ENCODE data around the gene KIF18B. TPM values are rescaled to one million over a fixed set of nuclear protein-coding genes. Genes with fewer than 3 reads are reported as not detected.
A peak's percentile ranks its signal among the peaks of the same experiment; 100 is the strongest.

The KIF18B gene
- polyA plus RNA-seq, 3 donors = not detected

- no peak overlapping the region for H3K27ac ChIP-seq (ENCODE audit: low read depth in 1 of 2, low read length in 2 of 2)
- no peaks in the 10 kb centered on the region for H3K36me3 ChIP-seq (replicated peaks in 1 of 2; ENCODE audit: control insufficient read depth in 1 of 2, insufficient read depth in 2 of 2, low read length in 2 of 2)
- no peak overlapping the region for H3K4me3 ChIP-seq (replicated peaks in 1 of 3; ENCODE audit: low read depth in 2 of 3, low read length in 3 of 3)
- no peak for DNase-seq
- TF ChIP-seq CTCF (IDR thresholded peaks at IDR 0.05) = no peak
- H3K4me1 Mint-ChIP-seq = peaks cover 38% of the 10 kb centered on the region
- H3K9me3 ChIP-seq (replicated peaks in 1 of 2; ENCODE audit: control insufficient read depth in 1 of 2, insufficient read depth in 1 of 2, low read length in 2 of 2) = no peaks in the 10 kb centered on the region
- peaks cover 0 to 2% (median 0%) of the 10 kb centered on the region in 7 donors for H3K9me3 Mint-ChIP-seq
- H3K4me1 ChIP-seq (ENCODE audit: control insufficient read depth in 1 of 2, insufficient read depth in 2 of 2, low read length in 2 of 2) = peaks cover 31 to 36% of the 10 kb centered on the region in 2 donors
- peaks cover 3 to 12% of the 10 kb centered on the region in 2 donors for H3K27me3 ChIP-seq (ENCODE audit: control insufficient read depth in 2 of 2, insufficient read depth in 2 of 2, low read length in 2 of 2)
- no peak overlapping the region for H2AFZ ChIP-seq (ENCODE audit: insufficient read depth, low read depth, low read length, poor library complexity, severe bottlenecking)
- H4K20me1 ChIP-seq (ENCODE audit: insufficient read depth, low read length) = no peaks in the 10 kb centered on the region
- no peak overlapping the region for H3K4me2 ChIP-seq (replicated peaks; ENCODE audit: extremely low read depth, low read length, poor library complexity, severe bottlenecking)
- peaks cover 0 to 7% of the 10 kb centered on the region in 2 donors for H3K36me3 Mint-ChIP-seq
- H3K27ac Mint-ChIP-seq = peak overlapping the region in 2 of 7 donors; percentile 48 to 70
- intact Hi-C loops (cut with micrococcal nuclease) = no loop called here
- H3K79me2 ChIP-seq (ENCODE audit: insufficient read depth, low read length) = no peaks in the 10 kb centered on the region
- H3K4me3 Mint-ChIP-seq = no peak overlapping the region
- 82% methylated on average over 6 of the region's 18 CpGs for WGBS (ENCODE audit: insufficient coverage)
- H3K9ac ChIP-seq (ENCODE audit: insufficient read depth, low read length, poor library complexity, severe bottlenecking) = no peak overlapping the region
- peaks cover 11 to 21% (median 13%) of the 10 kb centered on the region in 3 donors for H3K27me3 Mint-ChIP-seq (ENCODE audit: low read depth in 3 of 3)
Measured at GRCh38 chr17:44906763-44907728, 40.5 kb downstream of the KIF18B start.

- TF ChIP-seq CTCF (IDR thresholded peaks at IDR 0.05) = no peak
- Histone ChIP-seq H3K27me3 (ENCODE audit: control insufficient read depth in 2 of 2, insufficient read depth in 2 of 2, low read length in 2 of 2) (peaks cover 0 to 2% of the 10 kb centered on the region in 2 donors), H3K4me2 (replicated peaks; ENCODE audit: extremely low read depth, low read length, poor library complexity, severe bottlenecking) (peak overlapping the region; percentile 33), H3K4me3 (replicated peaks in 1 of 3; ENCODE audit: low read depth in 2 of 3, low read length in 3 of 3) (peak overlapping the region in 1 of 3 experiments; percentile 25), H4K20me1 (ENCODE audit: insufficient read depth, low read length) (no peaks in the 10 kb centered on the region), H2AFZ (ENCODE audit: insufficient read depth, low read depth, low read length, poor library complexity, severe bottlenecking) (no peak overlapping the region), H3K36me3 (replicated peaks in 1 of 2; ENCODE audit: control insufficient read depth in 1 of 2, insufficient read depth in 2 of 2, low read length in 2 of 2) (no peaks in the 10 kb centered on the region), H3K9me3 (replicated peaks in 1 of 2; ENCODE audit: control insufficient read depth in 1 of 2, insufficient read depth in 1 of 2, low read length in 2 of 2) (no peaks in the 10 kb centered on the region), H3K4me1 (ENCODE audit: control insufficient read depth in 1 of 2, insufficient read depth in 2 of 2, low read length in 2 of 2) (peaks cover 33 to 38% of the 10 kb centered on the region in 2 donors), H3K9ac (ENCODE audit: insufficient read depth, low read length, poor library complexity, severe bottlenecking) (no peak overlapping the region), H3K79me2 (ENCODE audit: insufficient read depth, low read length) (no peaks in the 10 kb centered on the region), H3K27ac (ENCODE audit: low read depth in 1 of 2, low read length in 2 of 2) (no peak overlapping the region)
- DNase-seq = peak; percentile 62 to 87 (median 67)
- peak overlapping the region in 1 of 2 donors; percentile 76 for H3K4me3 Mint-ChIP-seq
- intact Hi-C loops (cut with micrococcal nuclease) = no loop called here
- H3K27ac Mint-ChIP-seq = peak overlapping the region in 6 of 7 donors; percentile 10 to 79 (median 74)
- peaks cover 5 to 12% (median 6%) of the 10 kb centered on the region in 3 donors for H3K27me3 Mint-ChIP-seq (ENCODE audit: low read depth in 3 of 3)
- WGBS (ENCODE audit: insufficient coverage) = 47% methylated on average over 10 of the region's 10 CpGs
- peaks cover 0 to 5% of the 10 kb centered on the region in 2 donors for H3K36me3 Mint-ChIP-seq
- peaks cover 42% of the 10 kb centered on the region for H3K4me1 Mint-ChIP-seq
- H3K9me3 Mint-ChIP-seq = peaks cover 0 to 2% (median 0%) of the 10 kb centered on the region in 7 donors
Measured at GRCh38 chr17:44906010-44906646, 41.4 kb downstream of the KIF18B start.
